ENCODE data around the gene KCNH6. TPM values are rescaled to one million over a fixed set of nuclear protein-coding genes. Genes with fewer than 3 reads are reported as not detected.

KCNH6 gene
- total and polyA plus RNA-seq, 9 of the 15 experiments (the other 6 are each of a cell fraction or from before 2014, with no cell fraction given) = not detected

- FAIRE-seq = no peak
- ChIA-PET POLR2A (interaction anchor here (0.9 to 1.6 kb wide), 4 partner anchors 9 to 59 kb away, joined by 3 to 5 read pairs (median 4); no protein-coding TSS in a partner anchor), CTCF (ENCODE audit: low intra/inter-chr PET ratio) (no interaction called here)
- WGBS (ENCODE audit: insufficient coverage, low coverage, missing lambda C conversion rate) = 34% methylated on average over 12 of the region's 12 CpGs
- no peak for DNase-seq (ENCODE audit: extremely low read depth in 1 of 4, low spot score in 3 of 4)
- Histone ChIP-seq H3K9me1 (ENCODE audit: control insufficient read depth, insufficient read depth, low read length) (no peaks in the 10 kb centered on the region), H3K27ac (ENCODE audit: extremely low read depth, low read depth, low read length) (no peak overlapping the region), H2AFZ (ENCODE audit: low read depth, low read length) (no peak overlapping the region), H4K20me1 (replicated peaks; ENCODE audit: control insufficient read depth, insufficient read depth, low read length) (peaks cover 3% of the 10 kb centered on the region; the same call in 1 of the 2 replicates), H3K36me3 (ENCODE audit: control insufficient read depth, insufficient read depth, low read length) (no peaks in the 10 kb centered on the region), H3K4me1 (replicated peaks in 1 of 2; ENCODE audit: control insufficient read depth in 2 of 2, insufficient read depth in 2 of 2, low read length in 2 of 2) (peaks cover 0 to 22% of the 10 kb centered on the region in 2 experiments; a peak in 2 of 5 replicates), H3K9ac (ENCODE audit: insufficient read depth in 1 of 2, low read depth in 2 of 2, low read length in 2 of 2) (no peak overlapping the region), H3K79me2 (ENCODE audit: control insufficient read depth, insufficient read depth, low read length) (no peaks in the 10 kb centered on the region), H3K9me3 (replicated peaks; ENCODE audit: control insufficient read depth, insufficient read depth, low read depth, low read length) (no peaks in the 10 kb centered on the region), H3K27me3 (ENCODE audit: control insufficient read depth in 2 of 2, insufficient read depth in 2 of 2, low read length in 2 of 2) (peaks cover 31 to 57% of the 10 kb centered on the region in 2 experiments; a peak in 4 of 5 replicates), H3K4me2 (ENCODE audit: insufficient read depth, low read length) (no peak overlapping the region), H3K4me3 (no peak overlapping the region)
- in situ Hi-C loops (cut with MboI) = no loop called here
- ATAC-seq = no peak
- intact Hi-C loops (cut with micrococcal nuclease) = no loop called here
- BruUV-seq (replicated peaks) = no TSS peak
- no peak for TF ChIP-seq NRF1 (conservative IDR thresholded peaks at IDR 0.05 in 1 of 2, IDR thresholded peaks at IDR 0.05 in 1 of 2)
- TF ChIP-seq CUX1 (CRISPR knock-in tag; IDR thresholded peaks at IDR 0.05) = no peak
- TF ChIP-seq ESRRB (CRISPR knock-in tag; IDR thresholded peaks at IDR 0.05; ENCODE audit: borderline replicate concordance) = no peak
- no peak for TF ChIP-seq IFI16 (CRISPR knock-in tag; IDR thresholded peaks at IDR 0.05)
- TF ChIP-seq BACH1 (tag; IDR thresholded peaks at IDR 0.05) = no peak
- TF ChIP-seq ZHX1 (conservative IDR thresholded peaks at IDR 0.05; ENCODE audit: low read length) = no peak
- no peak for TF ChIP-seq ZNF347 (CRISPR knock-in tag; IDR thresholded peaks at IDR 0.05; ENCODE audit: low read depth)
- no peak for TF ChIP-seq ETV6 (IDR thresholded peaks at IDR 0.05; ENCODE audit: borderline replicate concordance in 1 of 2, low read depth in 2 of 2, low read length in 1 of 2)
- TF ChIP-seq ETV6 (CRISPR knock-in tag; IDR thresholded peaks at IDR 0.05; ENCODE audit: borderline replicate concordance) = no peak
- no peak for TF ChIP-seq ZKSCAN8 (CRISPR knock-in tag; IDR thresholded peaks at IDR 0.05)
- no peak for TF ChIP-seq ZNF76 (CRISPR knock-in tag; IDR thresholded peaks at IDR 0.05; ENCODE audit: borderline replicate concordance)
- TF ChIP-seq PHF21A (IDR thresholded peaks at IDR 0.05; ENCODE audit: borderline replicate concordance, low read depth) = no peak
- TF ChIP-seq FOXA1 (IDR thresholded peaks at IDR 0.05; ENCODE audit: borderline replicate concordance) = no peak
- no peak for TF ChIP-seq ZNF143 (CRISPR knock-in tag; IDR thresholded peaks at IDR 0.05)
- no peak for TF ChIP-seq RBBP5 (IDR thresholded peaks at IDR 0.05; ENCODE audit: borderline replicate concordance, insufficient read depth, low read length, poor library complexity, severe bottlenecking)
Measured at GRCh38 chr17:63496177-63496576, 27.0 kb upstream of the KCNH6 start.
